Activated T-helper 1 cell treated with Interleukin-2 at 50 U/mL for 16 hours (primary cell): ENCODE data around the gene NKPD1.
A peak's percentile ranks its signal among the peaks of the same experiment; 100 is the strongest.
"Not testable (repeated sequence)": the region's sequence is repeated elsewhere in the genome, so short reads cannot be mapped to it uniquely, and the experiment has no call there.

Source experiments
- DNase-seq: peaks from one replicate; pipeline ENCODE4 v3.0.0-alpha.2; 2020; ENCODE audit warnings: low read depth

The NKPD1 gene

GRCh38 chr19:45139286-45140143 lies 21.3 kb downstream of the NKPD1 start:
- no peak for DNase-seq

- DNase-seq = no peak
These were observed 22.5 kb downstream of the NKPD1 start for GRCh38 chr19:45138303-45138751.

- DNase-seq = no peak
These were observed 23.5 kb downstream of the NKPD1 start for GRCh38 chr19:45137179-45137761.

GRCh38 chr19:45136507-45137178 lies 24.1 kb downstream of the NKPD1 start:
- no peak for DNase-seq

GRCh38 chr19:45135176-45135885 lies 25.5 kb downstream of the NKPD1 start:
- DNase-seq = no peak

GRCh38 chr19:45133661-45134060 lies 27.1 kb downstream of the NKPD1 start:
- DNase-seq = no peak

- DNase-seq = no peak
These were observed 29.7 kb downstream of the NKPD1 start for GRCh38 chr19:45130888-45131615.

GRCh38 chr19:45130236-45130635 lies 30.5 kb downstream of the NKPD1 start:
- no peak for DNase-seq

- no peak for DNase-seq
These were observed 32.0 kb downstream of the NKPD1 start for GRCh38 chr19:45128806-45129205.

GRCh38 chr19:45128146-45128545 lies 32.6 kb downstream of the NKPD1 start:
- DNase-seq = no peak

GRCh38 chr19:45126654-45127053 lies 34.1 kb downstream of the NKPD1 start:
- no peak for DNase-seq

GRCh38 chr19:45125975-45126493 lies 34.7 kb downstream of the NKPD1 start:
- DNase-seq = peak; percentile 41

- DNase-seq = no peak
These were observed 35.4 kb downstream of the NKPD1 start for GRCh38 chr19:45125360-45125759.

- DNase-seq = no peak
These were observed 36.8 kb downstream of the NKPD1 start for GRCh38 chr19:45124021-45124420.

- no peak for DNase-seq
These were observed 37.3 kb downstream of the NKPD1 start for GRCh38 chr19:45123440-45123850.

- DNase-seq = no peak
These were observed 38.0 kb downstream of the NKPD1 start for GRCh38 chr19:45122832-45123231.

GRCh38 chr19:45121827-45122345 lies 38.9 kb downstream of the NKPD1 start:
- DNase-seq = no peak

GRCh38 chr19:45119582-45119981 lies 41.2 kb downstream of the NKPD1 start:
- DNase-seq = no peak

- DNase-seq = not testable (repeated sequence)
These were observed 42.0 kb downstream of the NKPD1 start for GRCh38 chr19:45118591-45119355.

GRCh38 chr19:45118106-45118505 lies 42.7 kb downstream of the NKPD1 start:
- no peak for DNase-seq
